Measurements from ENCODE around the gene ONECUT2. TPM values are rescaled to one million over a fixed set of nuclear protein-coding genes. Genes with fewer than 3 reads are reported as not detected.
A peak's percentile ranks its signal among the peaks of the same experiment; 100 is the strongest.

ONECUT2 gene
- total and polyA plus RNA-seq, 2 experiments from 2014 or later, result 0.82 to 1.7 TPM

DNA sequence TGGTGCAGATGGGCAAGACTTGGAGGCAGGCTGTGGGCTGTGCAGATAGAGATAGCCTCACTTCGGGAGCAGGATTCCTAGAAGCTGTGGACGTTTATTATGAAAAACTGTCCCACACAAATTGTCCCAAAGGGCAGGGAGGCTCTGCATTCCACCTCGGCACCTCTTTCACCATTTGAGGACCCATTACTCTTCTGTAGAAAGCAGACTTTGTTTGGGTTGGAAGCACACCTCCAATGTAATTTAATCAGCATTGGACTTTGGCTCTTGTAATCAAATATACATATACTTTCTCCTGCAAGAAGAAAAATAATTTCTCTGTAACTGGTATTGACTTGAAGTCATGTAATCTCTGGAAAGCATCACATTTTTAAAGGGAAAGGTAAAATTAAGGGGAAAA lies 8.5 kb downstream of the ONECUT2 start (continued):
- TF ChIP-seq, protein P1, sequence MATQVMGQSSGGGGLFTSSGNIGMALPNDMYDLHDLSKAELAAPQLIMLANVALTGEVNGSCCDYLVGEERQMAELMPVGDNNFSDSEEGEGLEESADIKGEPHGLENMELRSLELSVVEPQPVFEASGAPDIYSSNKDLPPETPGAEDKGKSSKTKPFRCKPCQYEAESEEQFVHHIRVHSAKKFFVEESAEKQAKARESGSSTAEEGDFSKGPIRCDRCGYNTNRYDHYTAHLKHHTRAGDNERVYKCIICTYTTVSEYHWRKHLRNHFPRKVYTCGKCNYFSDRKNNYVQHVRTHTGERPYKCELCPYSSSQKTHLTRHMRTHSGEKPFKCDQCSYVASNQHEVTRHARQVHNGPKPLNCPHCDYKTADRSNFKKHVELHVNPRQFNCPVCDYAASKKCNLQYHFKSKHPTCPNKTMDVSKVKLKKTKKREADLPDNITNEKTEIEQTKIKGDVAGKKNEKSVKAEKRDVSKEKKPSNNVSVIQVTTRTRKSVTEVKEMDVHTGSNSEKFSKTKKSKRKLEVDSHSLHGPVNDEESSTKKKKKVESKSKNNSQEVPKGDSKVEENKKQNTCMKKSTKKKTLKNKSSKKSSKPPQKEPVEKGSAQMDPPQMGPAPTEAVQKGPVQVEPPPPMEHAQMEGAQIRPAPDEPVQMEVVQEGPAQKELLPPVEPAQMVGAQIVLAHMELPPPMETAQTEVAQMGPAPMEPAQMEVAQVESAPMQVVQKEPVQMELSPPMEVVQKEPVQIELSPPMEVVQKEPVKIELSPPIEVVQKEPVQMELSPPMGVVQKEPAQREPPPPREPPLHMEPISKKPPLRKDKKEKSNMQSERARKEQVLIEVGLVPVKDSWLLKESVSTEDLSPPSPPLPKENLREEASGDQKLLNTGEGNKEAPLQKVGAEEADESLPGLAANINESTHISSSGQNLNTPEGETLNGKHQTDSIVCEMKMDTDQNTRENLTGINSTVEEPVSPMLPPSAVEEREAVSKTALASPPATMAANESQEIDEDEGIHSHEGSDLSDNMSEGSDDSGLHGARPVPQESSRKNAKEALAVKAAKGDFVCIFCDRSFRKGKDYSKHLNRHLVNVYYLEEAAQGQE (IDR thresholded peaks at IDR 0.05; ENCODE audit: unreplicated experiment), result no peak
- TF ChIP-seq, protein P2, sequence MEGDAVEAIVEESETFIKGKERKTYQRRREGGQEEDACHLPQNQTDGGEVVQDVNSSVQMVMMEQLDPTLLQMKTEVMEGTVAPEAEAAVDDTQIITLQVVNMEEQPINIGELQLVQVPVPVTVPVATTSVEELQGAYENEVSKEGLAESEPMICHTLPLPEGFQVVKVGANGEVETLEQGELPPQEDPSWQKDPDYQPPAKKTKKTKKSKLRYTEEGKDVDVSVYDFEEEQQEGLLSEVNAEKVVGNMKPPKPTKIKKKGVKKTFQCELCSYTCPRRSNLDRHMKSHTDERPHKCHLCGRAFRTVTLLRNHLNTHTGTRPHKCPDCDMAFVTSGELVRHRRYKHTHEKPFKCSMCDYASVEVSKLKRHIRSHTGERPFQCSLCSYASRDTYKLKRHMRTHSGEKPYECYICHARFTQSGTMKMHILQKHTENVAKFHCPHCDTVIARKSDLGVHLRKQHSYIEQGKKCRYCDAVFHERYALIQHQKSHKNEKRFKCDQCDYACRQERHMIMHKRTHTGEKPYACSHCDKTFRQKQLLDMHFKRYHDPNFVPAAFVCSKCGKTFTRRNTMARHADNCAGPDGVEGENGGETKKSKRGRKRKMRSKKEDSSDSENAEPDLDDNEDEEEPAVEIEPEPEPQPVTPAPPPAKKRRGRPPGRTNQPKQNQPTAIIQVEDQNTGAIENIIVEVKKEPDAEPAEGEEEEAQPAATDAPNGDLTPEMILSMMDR (conservative IDR thresholded peaks at IDR 0.05; ENCODE audit: low read depth in 2 of 2), result no peak
- TF ChIP-seq CREB1 (CRISPR knock-in tag; IDR thresholded peaks at IDR 0.05; ENCODE audit: low read depth) (no peak), NANOG (IDR thresholded peaks at IDR 0.05; ENCODE audit: borderline replicate concordance) (no peak), JUNB (IDR thresholded peaks at IDR 0.05; ENCODE audit: unreplicated experiment) (no peak), ZNF114 (CRISPR knock-in tag; IDR thresholded peaks at IDR 0.05) (no peak), STAT1 (IDR thresholded peaks at IDR 0.05; ENCODE audit: unreplicated experiment) (no peak), EZH2 (IDR thresholded peaks at IDR 0.05; ENCODE audit: low read depth, unreplicated experiment) (no peak), ZNF331 (CRISPR knock-in tag; IDR thresholded peaks at IDR 0.05; ENCODE audit: low read depth) (no peak)
- TF ChIP-seq, protein P3, sequence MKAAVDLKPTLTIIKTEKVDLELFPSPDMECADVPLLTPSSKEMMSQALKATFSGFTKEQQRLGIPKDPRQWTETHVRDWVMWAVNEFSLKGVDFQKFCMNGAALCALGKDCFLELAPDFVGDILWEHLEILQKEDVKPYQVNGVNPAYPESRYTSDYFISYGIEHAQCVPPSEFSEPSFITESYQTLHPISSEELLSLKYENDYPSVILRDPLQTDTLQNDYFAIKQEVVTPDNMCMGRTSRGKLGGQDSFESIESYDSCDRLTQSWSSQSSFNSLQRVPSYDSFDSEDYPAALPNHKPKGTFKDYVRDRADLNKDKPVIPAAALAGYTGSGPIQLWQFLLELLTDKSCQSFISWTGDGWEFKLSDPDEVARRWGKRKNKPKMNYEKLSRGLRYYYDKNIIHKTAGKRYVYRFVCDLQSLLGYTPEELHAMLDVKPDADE (IDR thresholded peaks at IDR 0.05), result no peak

DNA sequence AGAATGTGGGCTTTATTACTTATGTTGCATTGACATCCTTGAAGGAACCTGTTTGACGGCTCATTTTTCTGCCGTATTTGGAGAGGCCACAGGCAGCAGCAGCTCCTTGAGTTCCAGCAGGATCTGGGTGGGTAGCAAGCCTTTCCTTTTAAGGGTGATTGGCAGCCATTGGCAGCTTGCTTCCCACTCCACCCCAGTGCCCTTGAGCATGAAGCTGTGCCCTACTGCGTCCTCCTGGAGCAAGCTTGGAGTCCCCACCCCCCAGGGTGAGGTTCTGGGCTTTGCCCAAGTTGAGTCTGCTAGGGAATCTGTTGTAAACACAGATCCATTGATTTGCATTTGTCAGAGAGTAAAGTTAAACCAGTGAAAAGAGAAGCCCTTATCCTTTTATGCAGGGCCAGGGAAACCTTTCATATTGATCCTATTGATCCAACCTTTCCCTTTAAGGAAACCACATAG lies 9.2 kb downstream of the ONECUT2 start:
- Histone ChIP-seq H4K20me1 (replicated peaks; ENCODE audit: insufficient read depth) (peaks cover 27% of the 10 kb centered on the region), H3K4me2 (no peak overlapping the region), H3F3A (replicated peaks; ENCODE audit: low read depth) (0 out of 2 replicates have a peak, but pooled peaks cover 10% of the 10 kb centered on the region), H2AFZ (no peak overlapping the region), H3K36me3 (ENCODE audit: insufficient read depth) (no peaks in the 10 kb centered on the region), H3K4me3 (no peak overlapping the region), H3K27ac (ENCODE audit: low read depth) (no peak overlapping the region), H3K4me1 (ENCODE audit: insufficient read depth) (peaks cover 47% of the 10 kb centered on the region), H3K79me2 (replicated peaks; ENCODE audit: insufficient read depth) (no peaks in the 10 kb centered on the region), H3K27me3 (ENCODE audit: insufficient read depth) (peaks cover 74% of the 10 kb centered on the region), H3K9me2 (ENCODE audit: insufficient read depth) (no peaks in the 10 kb centered on the region)
- peaks cover 65% of the 10 kb centered on the region for H3K27me3 Mint-ChIP-seq (ENCODE audit: insufficient read depth, low read depth, poor library complexity)
- ATAC-seq (no peak), DNase-seq (ENCODE audit: low spot score) (peak; percentile 15)
- no peak overlapping the region for H3K27ac Mint-ChIP-seq
- H3K4me3 Mint-ChIP-seq, result no peak overlapping the region
- no peaks in the 10 kb centered on the region for H3K36me3 Mint-ChIP-seq (ENCODE audit: low read depth)
- H3K9me3 Mint-ChIP-seq, result 0 out of 3 replicates have a peak, but pooled peaks cover 4% of the 10 kb centered on the region
- H3K4me1 Mint-ChIP-seq, result peaks cover 41% of the 10 kb centered on the region
- TF ChIP-seq, protein P2 (conservative IDR thresholded peaks at IDR 0.05; ENCODE audit: low read depth in 2 of 2), result no peak
- no peak for TF ChIP-seq CREB1 (CRISPR knock-in tag; IDR thresholded peaks at IDR 0.05; ENCODE audit: low read depth)
- TF ChIP-seq EZH2 (IDR thresholded peaks at IDR 0.05; ENCODE audit: low read depth, unreplicated experiment), result no peak
- no peak for TF ChIP-seq ZNF331 (CRISPR knock-in tag; IDR thresholded peaks at IDR 0.05; ENCODE audit: low read depth)
- TF ChIP-seq EZH2phosphoT487 (IDR thresholded peaks at IDR 0.05; ENCODE audit: unreplicated experiment), result no peak
- TF ChIP-seq STAT1 (IDR thresholded peaks at IDR 0.05; ENCODE audit: unreplicated experiment), result no peak
- no peak for TF ChIP-seq NANOG (IDR thresholded peaks at IDR 0.05; ENCODE audit: borderline replicate concordance)
- TF ChIP-seq ZNF114 (CRISPR knock-in tag; IDR thresholded peaks at IDR 0.05), result no peak
